Activated CD4-positive, alpha-beta T cell treated with anti-CD3 and anti-CD28 coated beads, Interleukin-2, Interleukin-4, amounts not matched to agents 100 ng/mL and 50 ng/mL, durations not matched to agents 16 hours and 8 hours (primary cell): Measurements from ENCODE around the gene SBNO2.

ENCODE experiments used
- DNase-seq: peaks from one replicate; pipeline ENCODE4 v3.0.0-alpha.2; 2020; ENCODE audit warnings: low spot score

SBNO2 gene

DNA sequence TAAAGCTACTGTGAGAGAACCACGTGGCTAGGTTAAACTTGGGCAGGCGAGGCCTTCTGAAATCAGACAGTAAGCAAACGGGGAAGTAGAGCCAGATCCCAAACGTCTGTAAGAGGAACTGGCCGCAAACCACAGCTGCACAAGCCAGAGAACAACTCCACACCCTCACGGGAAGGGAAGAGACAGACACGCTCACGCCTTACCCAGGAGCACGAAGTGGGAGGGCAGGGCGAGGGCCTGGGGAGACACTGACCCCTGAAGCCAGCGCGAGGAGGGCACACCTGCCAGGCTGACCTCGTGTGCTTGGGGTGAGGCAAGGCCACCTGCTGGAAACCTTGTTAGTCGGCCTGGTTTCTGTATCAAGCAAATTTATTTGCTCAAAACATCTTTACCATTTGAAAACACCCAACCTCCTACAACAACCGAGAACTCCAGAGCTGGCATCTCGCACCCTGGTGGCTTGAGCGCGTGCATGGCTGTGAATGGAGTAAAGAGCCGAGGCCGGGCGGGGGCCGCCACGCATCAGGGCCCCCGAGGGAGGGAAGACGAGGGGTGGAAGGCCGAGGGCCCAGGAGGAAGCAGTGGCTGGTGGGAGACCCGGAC lies 86.2 kb downstream of the SBNO2 start:
- DNase-seq = no peak

DNA sequence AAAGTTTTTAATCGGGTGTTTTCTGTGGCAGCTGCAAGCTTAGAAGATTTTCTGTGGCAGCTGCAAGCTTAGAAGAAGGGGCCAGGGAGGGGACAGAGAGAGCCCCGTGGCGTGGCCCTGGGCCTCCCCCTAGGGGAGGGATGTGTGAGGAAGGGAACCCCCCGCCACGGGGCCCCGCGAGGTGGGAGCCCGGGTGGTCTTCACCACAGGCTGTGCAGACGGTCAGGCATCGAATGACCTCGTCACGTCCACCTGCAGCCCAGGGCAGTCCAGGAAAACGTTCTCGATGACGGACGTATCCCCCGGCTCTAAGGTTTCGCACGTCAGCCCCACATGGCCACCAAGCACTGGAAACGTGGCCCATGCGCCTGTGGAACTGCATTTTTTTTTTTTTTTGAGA lies 87.5 kb downstream of the SBNO2 start:
- no peak for DNase-seq

DNA sequence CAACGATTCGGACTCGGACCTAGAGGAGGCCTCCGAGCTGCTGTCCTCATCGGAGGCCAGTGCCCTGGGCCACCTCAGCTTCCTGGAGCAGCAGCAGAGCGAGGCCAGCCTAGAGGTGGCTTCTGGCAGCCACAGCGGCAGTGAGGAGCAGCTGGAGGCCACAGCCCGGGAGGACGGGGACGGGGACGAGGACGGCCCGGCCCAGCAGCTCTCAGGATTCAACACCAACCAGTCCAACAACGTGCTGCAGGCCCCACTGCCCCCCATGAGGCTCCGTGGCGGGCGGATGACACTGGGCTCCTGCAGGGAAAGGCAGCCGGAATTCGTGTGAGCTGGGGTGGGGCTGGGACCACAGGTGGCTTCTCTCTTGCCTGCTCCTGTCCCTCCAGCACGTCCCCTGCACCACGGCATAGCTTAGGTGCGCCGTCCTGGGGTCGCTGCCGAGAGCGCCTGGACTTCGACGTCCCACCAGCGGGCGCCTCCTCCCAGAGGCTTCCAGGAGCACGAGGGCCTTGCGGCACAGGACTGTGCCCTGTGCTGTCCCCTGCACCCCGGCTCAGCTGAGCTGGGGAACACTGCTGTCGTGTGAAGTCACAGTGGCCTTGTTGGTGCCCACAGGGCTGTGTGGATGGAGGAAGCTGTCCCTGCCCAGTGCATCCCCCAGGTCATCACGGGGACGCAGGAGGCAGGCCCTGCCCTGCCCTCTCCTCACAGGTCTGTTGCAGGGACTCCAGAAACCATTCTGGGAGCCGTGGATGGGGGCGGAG lies 88.2 kb downstream of the SBNO2 start:
- no peak for DNase-seq

DNA sequence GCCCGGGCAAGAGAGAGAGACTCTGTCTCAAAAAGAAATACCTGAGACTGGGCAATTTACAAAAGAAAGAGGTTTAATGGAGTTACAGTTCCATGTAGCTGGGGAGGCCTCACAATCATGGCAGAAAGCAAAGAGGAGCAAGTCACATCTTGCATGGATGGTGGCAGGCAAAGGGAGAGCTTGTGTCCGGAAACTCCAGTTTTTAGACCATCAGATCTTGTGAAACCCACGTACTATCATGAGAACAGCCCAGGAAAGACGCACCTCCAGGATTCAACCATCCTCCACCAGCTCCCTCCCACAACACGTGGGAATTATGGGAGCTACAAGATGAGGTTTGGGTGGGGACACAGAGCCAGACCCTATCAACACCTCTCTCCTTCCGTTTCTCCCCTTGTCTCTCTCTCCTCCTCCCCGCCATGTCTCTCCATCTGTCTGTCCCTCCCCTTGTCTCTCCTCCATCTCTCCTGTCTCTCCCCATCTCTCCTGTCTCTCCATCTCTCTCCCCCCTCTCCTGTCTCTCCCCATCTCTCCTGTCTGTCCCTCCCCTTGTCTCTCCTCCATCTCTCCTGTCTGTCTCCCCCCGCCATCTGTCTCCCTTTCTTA lies 88.9 kb downstream of the SBNO2 start:
- no peak for DNase-seq

DNA sequence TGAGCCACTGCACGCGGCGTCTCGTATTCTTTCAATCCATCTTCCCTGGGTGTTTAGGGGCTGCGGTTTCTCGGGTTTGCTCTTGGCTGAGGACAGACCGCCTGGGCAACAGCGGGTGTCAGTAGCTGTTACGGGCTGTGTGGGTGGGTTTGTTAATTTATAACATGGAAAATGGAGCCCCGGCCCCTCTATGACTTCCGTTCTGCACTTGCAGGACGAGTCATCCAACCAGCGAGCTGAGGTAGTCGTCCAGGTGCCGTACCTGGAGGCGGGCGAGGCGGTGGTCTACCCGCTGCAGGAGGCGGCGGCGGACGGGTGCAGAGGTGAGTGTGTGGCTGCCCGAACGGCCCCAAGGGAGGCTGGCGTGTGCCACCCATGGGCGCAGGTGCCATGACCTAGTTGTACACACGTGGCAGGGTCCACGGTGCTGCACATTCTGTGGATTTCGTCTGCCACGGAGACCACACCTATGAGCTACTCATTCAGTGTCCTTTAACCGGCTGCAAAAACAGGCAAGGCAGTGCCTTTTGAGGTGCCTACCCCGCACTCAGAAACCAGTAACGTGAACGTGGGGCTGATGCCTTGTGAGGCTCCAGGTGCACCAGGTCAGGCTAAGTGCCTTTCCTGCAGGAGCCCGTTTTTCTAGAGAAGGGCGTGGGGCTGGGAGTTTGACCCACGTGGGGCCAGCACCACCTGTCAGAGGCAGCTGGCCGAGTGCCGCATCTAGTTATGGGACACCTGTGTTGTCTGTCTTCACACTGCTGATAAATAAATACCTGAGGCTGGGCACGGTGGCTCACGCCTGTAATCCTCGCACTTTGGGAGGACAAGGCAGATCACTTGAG lies 89.8 kb downstream of the SBNO2 start:
- DNase-seq = no peak

DNA sequence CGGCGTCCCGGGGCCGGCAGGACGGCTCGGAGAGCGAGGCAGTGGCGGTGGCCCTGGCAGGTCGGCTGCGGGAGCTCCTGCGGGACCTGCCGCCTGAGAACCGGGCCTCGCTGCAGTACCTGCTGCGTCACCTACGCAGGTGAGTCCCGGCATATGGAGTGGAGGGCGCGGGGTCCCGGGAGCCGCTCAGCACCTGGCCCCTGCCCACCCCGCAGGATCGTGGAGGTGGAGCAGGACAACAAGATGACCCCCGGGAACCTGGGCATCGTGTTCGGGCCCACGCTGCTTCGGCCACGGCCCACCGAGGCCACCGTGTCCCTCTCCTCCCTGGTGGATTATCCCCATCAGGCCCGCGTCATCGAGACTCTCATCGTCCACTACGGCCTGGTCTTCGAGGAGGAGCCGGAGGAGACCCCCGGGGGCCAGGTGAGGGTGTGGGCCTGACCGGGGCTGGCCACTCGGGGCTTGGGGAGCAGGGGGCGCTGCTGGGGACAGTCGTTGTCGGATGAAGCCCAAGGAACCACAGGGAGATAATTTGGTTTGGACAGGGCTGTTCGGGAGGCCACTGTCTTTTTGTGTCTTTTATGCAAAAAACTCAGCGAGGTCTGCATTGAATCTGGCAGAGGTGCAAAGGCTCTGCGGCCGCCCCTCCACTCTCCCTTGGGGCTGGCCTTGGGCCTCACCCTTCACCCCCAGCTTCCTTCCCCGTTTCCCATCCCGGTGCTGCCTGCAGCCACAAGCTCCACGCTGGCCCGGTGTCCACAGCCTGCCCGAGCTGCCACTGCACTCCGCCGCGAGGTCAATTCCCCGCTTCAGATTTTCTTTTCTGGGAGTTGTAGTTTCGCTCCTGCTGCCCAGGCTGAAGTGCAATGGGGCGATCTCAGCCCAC lies 90.9 kb downstream of the SBNO2 start:
- DNase-seq = no peak

DNA sequence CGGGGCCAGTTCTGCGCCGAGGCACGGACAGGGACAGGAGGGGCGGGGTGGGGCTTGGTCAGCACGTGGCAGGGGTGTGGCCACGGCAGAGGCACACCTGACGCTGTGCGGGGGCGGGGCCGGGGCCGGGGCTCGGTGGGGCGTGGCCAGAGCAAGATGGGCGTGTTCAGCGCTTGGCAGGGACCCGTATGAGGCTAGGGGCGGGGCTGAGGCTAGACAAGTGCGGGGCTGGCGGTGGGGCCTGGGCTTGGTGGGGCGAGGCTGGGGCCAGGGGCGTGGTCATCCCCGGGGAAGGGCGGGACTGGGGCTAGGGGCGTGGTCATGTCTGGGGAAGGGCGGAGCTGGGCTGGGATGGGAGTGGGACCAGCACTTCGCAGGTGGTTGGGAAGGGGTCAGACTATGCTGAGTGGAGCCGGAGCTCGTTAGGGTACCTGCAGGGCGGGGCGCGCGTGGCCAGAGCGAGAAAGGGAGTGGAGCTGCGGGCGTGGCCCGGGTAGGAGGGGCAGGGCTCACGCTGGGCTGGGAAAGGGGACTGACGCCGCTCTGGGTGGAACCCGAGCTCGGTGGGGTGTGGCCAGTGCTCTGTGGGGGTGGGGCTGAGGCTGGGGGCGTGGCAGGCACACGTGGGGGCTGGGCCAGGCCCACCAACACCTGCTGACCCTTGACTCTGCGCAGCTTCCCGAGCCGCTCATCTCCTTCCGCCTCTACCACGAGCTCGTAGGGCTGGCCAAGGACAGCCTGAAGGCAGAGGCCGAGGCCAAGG lies 91.7 kb downstream of the SBNO2 start:
- DNase-seq = peak; percentile 80

DNA sequence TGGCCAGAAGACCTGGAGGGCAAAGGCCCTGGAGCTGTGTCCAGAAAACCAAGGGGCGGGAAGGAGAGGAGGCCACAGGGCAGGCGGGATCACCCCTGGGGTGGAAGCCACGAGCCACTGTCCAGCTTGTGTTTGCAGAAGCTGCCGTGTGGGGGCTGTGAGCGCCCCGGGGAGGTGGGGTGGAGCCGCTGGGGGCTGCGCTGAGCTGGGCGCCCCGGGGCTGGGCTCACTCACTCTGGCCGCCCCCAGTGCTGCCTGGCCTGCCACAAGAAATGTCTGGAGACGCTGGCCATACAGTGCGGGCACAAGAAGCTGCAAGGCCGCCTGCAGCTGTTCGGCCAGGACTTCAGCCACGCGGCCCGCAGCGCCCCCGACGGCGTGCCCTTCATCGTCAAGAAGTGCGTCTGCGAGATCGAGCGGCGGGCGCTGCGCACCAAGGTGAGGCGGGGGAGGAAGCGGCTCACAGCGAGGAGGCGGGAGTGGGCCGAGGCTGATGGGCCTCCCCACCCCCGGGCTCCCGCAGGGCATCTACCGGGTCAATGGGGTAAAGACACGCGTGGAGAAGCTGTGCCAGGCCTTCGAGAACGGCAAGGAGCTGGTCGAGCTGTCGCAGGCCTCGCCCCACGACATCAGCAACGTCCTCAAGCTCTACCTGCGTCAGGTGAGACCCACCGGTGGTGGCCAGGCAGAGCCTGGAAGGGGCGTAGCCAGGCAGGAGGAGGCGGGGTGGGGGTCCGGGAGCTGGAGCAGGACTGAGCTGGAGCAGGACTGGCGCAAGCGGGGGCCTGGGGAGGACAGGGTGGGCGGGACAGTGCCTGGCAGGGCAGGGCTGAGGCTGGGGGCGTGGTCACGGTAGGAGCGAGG lies 92.5 kb downstream of the SBNO2 start:
- DNase-seq = no peak

DNA sequence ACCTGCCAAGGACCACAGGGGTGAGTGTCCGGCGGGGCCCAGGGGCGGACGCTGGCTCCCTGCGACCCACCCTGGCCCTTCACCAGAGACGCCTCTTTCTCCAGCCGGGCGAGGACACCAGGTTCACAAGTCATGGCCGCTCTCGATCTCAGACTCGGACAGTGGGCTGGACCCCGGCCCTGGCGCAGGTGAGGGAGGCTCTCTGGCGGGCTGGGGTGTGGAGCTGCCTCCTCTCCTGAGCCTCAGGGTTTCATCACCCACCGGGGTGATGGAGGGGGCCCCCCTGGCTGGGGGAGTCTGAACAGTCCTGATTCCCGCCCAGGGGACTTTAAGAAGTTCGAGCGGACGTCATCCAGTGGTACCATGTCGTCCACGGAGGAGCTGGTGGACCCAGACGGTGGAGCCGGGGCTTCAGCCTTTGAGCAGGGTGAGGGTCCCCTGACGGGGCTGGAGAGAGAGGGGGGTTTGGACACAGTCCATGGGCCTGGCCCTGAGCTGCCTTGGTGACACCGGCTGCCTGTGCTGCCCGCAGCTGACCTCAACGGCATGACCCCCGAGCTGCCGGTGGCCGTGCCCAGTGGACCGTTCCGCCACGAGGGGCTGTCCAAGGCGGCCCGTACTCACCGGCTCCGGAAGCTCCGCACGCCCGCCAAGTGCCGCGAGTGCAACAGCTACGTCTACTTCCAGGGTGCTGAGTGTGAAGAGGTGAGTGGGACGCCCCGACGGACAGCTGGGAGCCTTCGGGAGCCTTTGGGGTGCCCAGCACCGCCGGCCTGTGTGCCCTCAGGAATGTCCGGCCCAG lies 93.5 kb downstream of the SBNO2 start:
- DNase-seq = no peak

DNA sequence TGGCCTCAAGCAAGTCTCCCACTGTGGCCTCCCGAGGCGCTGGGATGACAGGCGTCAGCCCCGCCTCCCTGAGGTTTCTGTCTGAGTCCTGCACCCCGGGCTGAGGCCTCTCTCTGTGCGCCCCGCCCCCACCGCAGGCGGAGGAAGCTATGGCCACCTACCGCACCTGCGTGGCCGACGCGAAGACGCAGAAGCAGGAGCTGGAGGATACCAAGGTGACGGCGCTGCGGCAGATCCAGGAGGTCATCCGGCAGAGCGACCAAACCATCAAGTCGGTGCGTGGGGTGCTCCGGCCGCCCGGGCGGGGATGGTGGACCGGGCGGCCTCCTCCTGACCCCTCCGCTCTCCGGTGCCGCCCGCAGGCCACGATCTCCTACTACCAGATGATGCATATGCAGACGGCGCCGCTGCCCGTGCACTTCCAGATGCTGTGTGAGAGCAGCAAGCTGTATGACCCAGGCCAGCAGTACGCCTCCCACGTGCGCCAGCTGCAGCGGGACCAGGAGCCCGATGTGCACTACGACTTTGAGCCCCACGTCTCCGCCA lies 94.4 kb downstream of the SBNO2 start:
- peak; percentile 84 for DNase-seq

DNA sequence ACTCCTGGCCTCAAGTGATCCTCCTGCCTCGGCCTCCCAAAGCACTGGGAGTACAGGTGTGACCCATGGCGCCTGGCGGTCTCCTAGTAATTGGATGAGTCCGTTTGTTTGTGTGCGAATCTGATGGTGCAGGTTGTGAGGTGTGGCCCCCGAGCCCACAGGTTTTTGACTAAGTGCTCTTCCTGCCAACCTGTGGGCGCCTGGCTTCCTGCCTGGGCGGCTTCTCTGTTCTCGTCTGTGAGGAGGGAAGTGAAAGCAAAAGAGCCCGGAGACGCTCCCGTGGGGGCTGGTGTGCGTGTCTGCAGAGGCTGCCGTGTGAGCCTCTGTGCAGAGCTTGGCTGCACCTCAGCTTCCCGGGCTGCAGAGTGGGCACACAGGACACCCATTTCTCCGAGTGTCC lies 97.1 kb downstream of the SBNO2 start:
- peak; percentile 95 for DNase-seq

DNA sequence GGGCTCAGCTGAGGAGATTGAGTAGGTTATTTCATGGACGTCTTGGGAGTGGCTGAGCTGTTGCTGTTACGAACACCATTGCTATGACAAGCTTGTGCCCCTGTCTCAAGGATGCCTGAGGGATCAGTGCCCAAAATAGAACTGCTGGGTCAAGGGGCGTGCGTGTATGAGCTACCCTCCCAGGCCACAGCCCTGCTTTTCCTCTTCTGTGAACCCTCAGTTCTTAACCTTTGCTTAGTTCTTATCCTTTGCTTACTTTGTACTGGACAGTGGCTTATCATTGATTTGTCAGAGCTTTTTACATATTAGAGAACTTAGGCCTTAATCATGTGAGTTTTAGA lies 98.1 kb downstream of the SBNO2 start:
- no peak for DNase-seq

DNA sequence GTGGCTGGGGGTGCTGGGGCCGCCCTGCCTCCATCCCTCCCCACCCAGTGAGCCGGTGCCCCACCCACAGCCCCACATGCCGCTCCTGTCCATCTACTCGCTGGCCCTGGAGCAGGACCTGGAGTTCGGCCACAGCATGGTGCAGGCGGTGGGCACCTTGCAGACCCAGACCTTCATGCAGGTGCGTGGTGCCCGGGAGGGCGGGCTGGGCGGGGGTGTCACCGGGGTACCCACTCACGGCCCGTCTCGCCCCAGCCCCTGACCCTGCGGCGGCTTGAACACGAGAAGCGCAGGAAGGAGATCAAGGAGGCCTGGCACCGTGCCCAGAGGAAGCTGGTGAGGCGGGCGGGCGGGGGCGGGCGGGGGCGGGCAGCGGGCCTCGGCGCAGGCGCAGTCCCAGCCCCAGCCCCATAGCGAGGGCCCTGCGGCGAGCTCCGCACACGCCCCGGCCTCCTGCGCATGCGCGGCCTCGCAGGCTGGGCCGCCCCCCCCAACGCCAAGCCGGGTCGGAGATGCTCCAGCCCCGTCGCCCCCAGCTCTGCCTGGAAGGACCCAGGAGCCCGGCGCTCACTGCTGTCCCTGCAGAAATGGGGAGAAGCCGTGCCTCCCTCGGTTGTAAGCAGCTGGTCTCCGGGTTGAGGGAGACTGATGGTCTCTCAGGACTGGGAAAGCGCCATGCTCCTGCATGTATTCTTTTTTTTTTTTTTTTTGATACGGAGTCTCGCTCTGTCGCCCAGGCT lies 99.4 kb downstream of the SBNO2 start:
- DNase-seq = peak; percentile 84

DNA sequence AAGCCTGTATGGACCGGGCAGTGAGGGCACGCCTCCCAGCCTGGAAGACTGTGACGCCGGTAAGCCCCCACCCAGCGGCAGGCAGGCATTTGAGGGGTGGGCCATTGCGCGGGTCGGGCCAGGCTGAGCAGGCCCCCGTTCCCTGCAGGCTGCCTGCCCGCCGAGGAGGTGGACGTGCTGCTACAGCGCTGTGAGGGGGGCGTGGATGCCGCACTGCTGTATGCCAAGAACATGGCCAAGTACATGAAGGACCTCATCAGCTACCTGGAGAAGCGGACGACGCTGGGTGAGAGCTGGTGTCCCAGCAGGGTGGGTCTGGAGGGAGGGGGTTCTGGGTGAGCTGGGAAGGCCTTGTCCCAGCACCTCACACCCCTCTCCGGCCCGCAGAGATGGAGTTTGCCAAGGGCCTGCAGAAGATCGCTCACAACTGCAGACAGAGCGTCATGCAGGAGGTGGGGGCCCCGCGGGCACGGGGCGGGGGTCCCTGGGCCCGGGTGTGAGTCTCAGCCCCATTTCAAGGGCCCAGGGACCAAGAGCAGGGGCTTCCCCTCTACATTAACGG lies 100.0 kb downstream of the SBNO2 start:
- DNase-seq = no peak

DNA sequence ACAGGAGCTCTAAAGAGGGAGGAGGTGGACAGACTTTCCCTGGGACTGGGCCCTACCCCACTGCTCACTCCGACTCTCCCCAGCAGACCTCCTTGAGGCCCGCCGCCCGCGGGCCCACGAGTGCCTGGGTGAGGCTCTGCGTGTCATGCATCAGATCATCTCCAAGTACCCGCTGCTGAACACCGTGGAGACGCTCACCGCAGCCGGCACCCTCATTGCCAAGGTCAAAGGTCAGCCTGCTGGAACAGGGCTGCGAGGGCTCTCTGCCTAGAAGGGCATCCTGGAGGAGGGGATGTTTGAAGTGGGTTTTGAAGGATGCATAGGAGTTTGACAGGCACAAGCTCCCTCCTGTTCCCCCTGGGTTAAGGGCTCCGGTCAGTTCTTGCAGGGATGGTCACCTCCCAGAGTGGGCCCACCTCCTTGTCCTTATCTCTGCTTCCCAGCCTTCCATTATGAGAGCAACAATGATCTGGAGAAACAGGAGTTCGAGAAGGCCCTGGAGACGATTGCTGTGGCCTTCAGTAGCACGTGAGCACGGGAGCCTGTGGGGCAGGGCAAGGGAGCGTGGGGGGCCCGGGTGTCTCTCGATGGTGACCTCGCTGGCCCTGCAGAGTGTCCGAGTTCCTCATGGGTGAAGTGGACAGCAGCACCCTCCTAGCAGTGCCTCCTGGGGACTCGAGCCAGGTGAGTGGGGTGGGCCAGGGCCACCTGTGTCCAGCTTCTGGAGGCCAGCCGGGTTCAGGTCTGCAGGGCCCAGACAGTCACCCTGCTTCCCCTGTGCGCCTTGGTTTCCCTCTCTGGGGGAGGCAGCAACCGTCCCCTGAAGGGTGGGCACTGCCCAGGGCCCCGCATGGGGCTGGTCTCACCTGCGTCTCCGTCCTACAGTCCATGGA lies 100.8 kb downstream of the SBNO2 start:
- DNase-seq = no peak

DNA sequence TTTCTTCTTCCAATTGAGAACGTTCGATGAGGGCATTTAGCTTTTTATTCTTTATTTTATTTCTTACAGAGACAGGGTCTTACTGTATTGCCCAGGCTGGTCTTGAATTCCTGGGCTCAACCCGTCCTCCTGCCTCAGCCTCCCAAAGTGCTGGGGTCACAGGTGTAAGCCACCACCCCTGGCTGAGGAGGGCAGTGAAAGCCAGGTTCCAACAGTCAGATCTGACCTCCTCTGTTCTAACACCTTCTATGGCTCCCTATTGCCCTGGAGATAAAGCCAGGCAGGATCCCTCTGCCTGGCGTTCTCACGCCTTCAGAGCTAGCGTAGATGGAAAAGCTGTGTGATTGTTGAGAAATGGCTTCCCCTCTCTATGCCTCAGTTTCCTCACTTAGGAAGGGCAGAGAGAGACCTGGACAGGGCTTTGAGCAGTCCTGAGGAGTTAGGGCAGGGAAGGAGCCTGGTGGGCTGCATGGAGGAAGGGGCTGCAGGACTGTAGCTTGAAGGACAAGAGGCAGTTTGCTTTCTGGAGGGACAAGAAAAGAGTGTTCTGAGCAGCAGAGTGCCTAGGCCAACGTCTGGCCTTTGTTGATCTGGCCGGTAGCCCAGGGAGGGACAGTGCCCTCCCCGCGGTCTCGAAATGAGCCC lies 101.6 kb downstream of the SBNO2 start:
- DNase-seq = no peak
